ENCODE results near the gene MSI2.

MSI2 gene

GRCh38 chr17:57420734-57421717, 164.7 kb downstream of the MSI2 start:
- no peak for DNase-seq

GRCh38 chr17:57422574-57423164, 166.3 kb downstream of the MSI2 start:
- DNase-seq = no peak

- DNase-seq = no peak
Measured at GRCh38 chr17:57423541-57423940, 167.2 kb downstream of the MSI2 start.

- no peak for DNase-seq
Measured at GRCh38 chr17:57424273-57424672, 167.9 kb downstream of the MSI2 start.

GRCh38 chr17:57424777-57425188, 168.5 kb downstream of the MSI2 start:
- no peak for DNase-seq

- DNase-seq = no peak
Measured at GRCh38 chr17:57425431-57425830, 169.1 kb downstream of the MSI2 start.

- no peak for DNase-seq
Measured at GRCh38 chr17:57425903-57426880, 169.9 kb downstream of the MSI2 start.

- DNase-seq = no peak
Measured at GRCh38 chr17:57429966-57430365, 173.6 kb downstream of the MSI2 start.

GRCh38 chr17:57431415-57431814, 175.1 kb downstream of the MSI2 start:
- DNase-seq = no peak

- DNase-seq = no peak
Measured at GRCh38 chr17:57432507-57433277, 176.4 kb downstream of the MSI2 start.

- DNase-seq = no peak
Measured at GRCh38 chr17:57433452-57433851, 177.1 kb downstream of the MSI2 start.

- DNase-seq = no peak
Measured at GRCh38 chr17:57434361-57434760, 178.0 kb downstream of the MSI2 start.

- DNase-seq = no peak
Measured at GRCh38 chr17:57436565-57436964, 180.2 kb downstream of the MSI2 start.

- no peak for DNase-seq
Measured at GRCh38 chr17:57438066-57438731, 181.9 kb downstream of the MSI2 start.

GRCh38 chr17:57439651-57440050, 183.3 kb downstream of the MSI2 start:
- no peak for DNase-seq

GRCh38 chr17:57440522-57441269, 184.4 kb downstream of the MSI2 start:
- no peak for DNase-seq

- DNase-seq = no peak
Measured at GRCh38 chr17:57441270-57441600, 184.9 kb downstream of the MSI2 start.

- DNase-seq = no peak
Measured at GRCh38 chr17:57442401-57442823, 186.1 kb downstream of the MSI2 start.

GRCh38 chr17:57442914-57443571, 186.7 kb downstream of the MSI2 start:
- DNase-seq = no peak

- DNase-seq = no peak
Measured at GRCh38 chr17:57443781-57444180, 187.5 kb downstream of the MSI2 start.
